ENCODE measurements around the gene RILPL2.

DNA sequence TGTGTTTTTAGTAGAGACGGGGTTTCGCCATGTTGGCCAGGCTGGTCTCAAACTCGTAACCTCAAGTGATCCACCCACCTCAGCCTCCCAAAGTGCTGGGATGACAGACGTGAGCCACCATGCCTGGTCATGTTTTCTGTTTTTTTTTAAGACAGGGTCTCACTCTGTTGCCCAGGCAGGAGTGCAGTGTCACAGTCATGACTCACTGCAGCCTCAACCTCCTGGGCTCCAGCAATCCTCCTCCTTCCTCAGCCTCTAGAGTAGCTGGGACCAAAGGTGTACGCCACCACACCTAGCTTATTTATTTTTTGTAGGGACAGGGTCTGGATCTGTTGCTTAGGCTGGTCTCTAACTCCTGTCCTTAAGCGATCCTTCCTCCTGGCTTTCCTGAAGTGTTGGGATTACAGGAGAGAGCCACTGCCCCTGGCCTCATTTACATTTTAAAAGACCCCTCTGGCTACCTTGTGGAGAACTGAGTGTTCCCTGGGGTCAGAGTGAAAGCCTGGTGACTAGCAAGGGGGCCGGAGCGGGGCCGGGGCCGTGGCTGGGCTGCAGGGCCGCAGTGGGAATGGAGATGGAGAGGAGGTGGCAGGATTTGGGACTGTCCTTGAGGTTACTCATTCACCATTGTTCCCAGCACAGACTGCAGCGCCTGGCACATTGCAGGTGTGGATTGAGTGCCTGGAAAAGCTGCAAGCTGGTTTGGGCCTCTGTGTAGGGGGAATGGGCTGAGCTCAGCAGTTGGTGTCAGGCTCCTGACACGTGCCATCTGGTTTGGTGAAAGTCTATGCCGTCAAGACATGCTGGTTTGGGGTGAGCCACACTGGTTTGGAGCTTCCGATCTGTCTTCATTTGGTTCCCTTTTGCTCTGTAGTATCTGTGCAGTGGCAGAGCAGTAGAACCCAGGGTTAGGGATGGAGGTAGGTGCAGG lies 34.5 kb downstream of the RILPL2 start:
- TF ChIP-seq CTCF (IDR thresholded peaks at IDR 0.05) (no peak), POLR2A (IDR thresholded peaks at IDR 0.05) (no peak)
